HG03442 (cell line): Measurements from ENCODE around the gene TUBA3E.
"Not testable (repeated sequence)": the region's sequence is repeated elsewhere in the genome, so short reads cannot be mapped to it uniquely, and the experiment has no call there.

Experiments used
- ATAC-seq: cut with Tn5 transposase; IDR thresholded peaks from one replicate; pipeline ENCODE4 v1.9.1; 2021; ENCODE audit warnings: mild to moderate bottlenecking, moderate library complexity; ENCODE audit not compliant: unreplicated experiment

TUBA3E gene

GRCh38 chr2:130165293-130166016 lies 32.8 kb downstream of the TUBA3E start:
- ATAC-seq = no peak

GRCh38 chr2:130162968-130163367 lies 35.3 kb downstream of the TUBA3E start:
- no peak for ATAC-seq

- not testable (repeated sequence) for ATAC-seq
These were observed 35.8 kb downstream of the TUBA3E start for GRCh38 chr2:130162486-130162885.

GRCh38 chr2:130160838-130161705 lies 37.2 kb downstream of the TUBA3E start:
- ATAC-seq = not testable (repeated sequence)

- no peak for ATAC-seq
These were observed 38.1 kb downstream of the TUBA3E start for GRCh38 chr2:130160131-130160530.

- not testable (repeated sequence) for ATAC-seq
These were observed 38.9 kb downstream of the TUBA3E start for GRCh38 chr2:130159376-130159775.

GRCh38 chr2:130158631-130159030 lies 39.6 kb downstream of the TUBA3E start:
- ATAC-seq = no peak

GRCh38 chr2:130157825-130158514 lies 40.3 kb downstream of the TUBA3E start:
- ATAC-seq = peak; percentile 83

- peak; percentile 32 for ATAC-seq
These were observed 40.9 kb downstream of the TUBA3E start for GRCh38 chr2:130157354-130157753.

GRCh38 chr2:130156624-130157004 lies 41.6 kb downstream of the TUBA3E start:
- ATAC-seq = no peak

GRCh38 chr2:130155956-130156623 lies 42.1 kb downstream of the TUBA3E start:
- not testable (repeated sequence) for ATAC-seq

- ATAC-seq = no peak
These were observed 43.2 kb downstream of the TUBA3E start for GRCh38 chr2:130154773-130155765.

- not testable (repeated sequence) for ATAC-seq
These were observed 43.8 kb downstream of the TUBA3E start for GRCh38 chr2:130154423-130154770.

- not testable (repeated sequence) for ATAC-seq
These were observed 44.4 kb downstream of the TUBA3E start for GRCh38 chr2:130153721-130154422.

GRCh38 chr2:130152816-130153595 lies 45.2 kb downstream of the TUBA3E start:
- no peak for ATAC-seq

GRCh38 chr2:130152136-130152815 lies 46.0 kb downstream of the TUBA3E start:
- not testable (repeated sequence) for ATAC-seq

GRCh38 chr2:130151145-130151512 lies 47.1 kb downstream of the TUBA3E start:
- not testable (repeated sequence) for ATAC-seq
